Daoy (cell line): Measurements from ENCODE around the gene CYP4Z1. TPM values are rescaled to one million over a fixed set of nuclear protein-coding genes. Genes with fewer than 3 reads are reported as not detected.
"Not testable (repeated sequence)": the region's sequence is repeated elsewhere in the genome, so short reads cannot be mapped to it uniquely, and the experiment has no call there.

Source experiments
- DNase-seq: peaks from one replicate; pipeline ENCODE4 v3.0.0-alpha.2; 2015; ENCODE audit warnings: low read depth
- total RNA-seq: library from RNA; depleted of rRNA; stranded (reverse); fragments of >200 nt; shearing (Covaris generic); gene quantifications from 2 replicates; pipeline ENCODE4 v1.2.3, GENCODE V29; 2014; rRNA removed

Gene CYP4Z1
- total RNA-seq, 1 experiment from 2014 or later: not detected

DNA sequence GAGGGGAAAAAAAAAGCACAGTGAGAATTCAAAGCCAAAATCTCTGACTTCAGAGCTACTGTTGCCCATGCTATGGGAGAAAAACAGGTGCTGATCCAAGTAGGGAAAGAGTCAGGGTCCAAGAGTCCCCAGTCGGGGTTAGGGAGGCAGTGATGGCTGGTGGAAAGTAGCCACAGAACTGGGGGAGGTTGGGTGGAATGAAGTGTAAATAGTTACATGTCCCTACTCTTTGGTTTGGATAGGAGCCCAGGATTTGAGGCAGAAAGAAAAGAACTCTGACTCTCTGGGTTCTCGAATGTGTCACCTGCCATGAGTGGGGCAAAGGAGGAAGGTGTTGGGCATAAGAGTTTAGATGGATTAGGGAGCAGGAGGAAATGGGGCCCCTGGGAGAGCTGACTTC, 61.8 kb downstream of the CYP4Z1 start:
- peak; percentile 45 for DNase-seq

DNA sequence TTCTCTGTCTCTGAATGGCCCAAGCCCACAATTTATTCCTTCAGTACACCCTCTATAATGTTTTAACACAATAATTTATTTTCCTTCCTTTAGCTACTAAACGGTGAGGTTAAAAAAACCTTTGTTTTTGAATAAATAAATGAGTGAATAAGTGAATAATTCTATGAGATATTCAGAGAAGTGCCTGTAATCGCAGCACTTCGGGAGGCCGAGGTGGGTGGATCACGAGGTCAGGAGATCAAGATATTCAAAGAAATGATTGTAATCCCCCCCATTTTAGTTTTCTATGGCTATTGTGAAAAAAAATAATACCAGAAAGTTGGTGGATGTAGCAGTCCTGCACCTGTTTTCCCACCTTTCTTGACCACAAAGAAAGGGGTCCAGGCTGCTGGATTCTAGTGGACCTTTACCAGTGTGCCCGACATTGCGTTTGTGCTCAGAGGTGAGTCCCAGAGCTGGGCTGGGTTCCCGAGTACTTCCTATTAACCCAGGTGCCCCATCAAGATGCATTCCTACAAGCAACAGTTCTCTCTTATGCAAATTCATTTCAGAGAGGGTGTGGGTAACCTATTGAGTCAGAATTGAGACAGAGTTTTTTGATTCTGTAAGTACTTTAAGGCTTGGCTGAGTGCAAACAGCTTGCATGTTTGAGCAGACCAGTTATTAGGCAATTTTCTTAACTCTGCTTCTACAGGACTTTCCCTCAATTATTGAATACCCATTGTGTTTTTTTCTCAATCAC, 62.6 kb downstream of the CYP4Z1 start:
- DNase-seq: not testable (repeated sequence)

DNA sequence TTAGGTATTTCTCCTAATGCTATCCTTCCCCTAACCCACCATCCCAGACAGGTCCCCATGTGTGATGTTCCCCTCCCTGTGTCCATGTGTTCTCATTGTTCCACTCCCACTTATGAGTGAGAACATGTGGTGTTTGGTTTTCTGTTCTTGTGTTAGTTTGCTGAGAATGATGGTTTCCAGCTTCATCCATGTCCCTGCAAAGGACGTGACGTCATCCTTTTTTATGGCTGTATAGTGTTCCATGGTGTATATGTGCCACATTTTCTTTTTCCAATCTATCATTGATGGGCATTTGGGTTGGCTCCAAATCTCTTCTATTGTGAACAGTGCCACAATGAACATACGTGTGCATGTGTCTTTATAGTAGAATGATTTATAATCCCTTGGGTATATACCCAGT, 65.6 kb downstream of the CYP4Z1 start:
- DNase-seq: not testable (repeated sequence)

DNA sequence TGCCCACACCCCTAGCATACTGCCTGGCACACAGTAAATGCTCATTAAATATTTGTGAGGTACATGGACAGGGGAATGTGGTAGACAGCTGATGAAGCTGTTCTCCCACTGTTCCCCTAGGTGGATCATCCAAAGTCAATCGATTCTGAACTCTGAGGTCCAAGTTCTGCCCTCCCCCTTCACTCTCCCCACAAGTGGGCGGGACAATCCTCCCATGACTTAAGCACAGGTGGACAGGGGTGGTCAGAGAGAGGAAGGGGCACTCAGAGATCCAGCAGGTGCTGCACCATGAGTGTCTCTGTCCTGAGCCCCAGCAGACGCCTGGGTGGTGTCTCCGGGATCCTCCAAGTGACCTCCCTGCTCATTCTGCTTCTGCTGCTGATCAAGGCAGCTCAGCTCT, 70.2 kb downstream of the CYP4Z1 start, which contains the start of gene CYP4A22:
Gene CYP4A22 (plus strand): TSS at position 244 of the 400 bp plus-strand sequence. CDS start 45 bp downstream, at position 289.
- no peak for DNase-seq

DNA sequence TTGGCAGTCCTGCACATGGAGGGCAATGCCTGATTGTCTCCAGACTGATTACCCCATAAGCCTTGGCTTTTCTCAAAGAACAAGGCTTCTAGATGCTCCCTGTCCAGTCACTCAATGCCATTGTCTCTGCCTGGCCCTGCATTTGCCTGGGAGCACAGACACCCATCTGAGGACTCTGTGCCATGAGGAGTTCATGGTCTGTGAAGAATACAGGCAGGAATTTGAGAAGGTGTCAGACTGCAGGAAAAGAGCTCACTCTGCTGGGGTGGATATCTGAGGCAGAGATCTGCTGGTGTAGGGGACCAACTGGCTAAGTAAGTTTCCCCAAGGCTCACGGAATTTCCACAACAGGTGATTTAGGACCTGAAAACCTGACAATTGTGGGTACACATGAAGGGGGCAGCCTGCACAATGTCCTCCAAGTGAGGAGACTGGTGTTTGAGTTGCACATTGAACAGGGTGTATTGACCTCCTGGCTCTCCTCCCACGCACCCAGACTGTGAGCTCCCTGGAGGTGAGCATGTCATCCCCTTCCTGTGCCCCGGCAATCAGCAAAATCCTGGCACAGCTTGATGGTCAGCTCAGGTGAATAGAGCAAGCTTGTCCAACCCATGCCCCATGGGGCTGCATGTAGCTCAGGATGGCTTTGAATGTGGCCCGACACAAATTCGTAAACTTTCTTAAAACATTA, 71.0 kb downstream of the CYP4Z1 start:
- no peak for DNase-seq

- DNase-seq: not testable (repeated sequence)
Measured at GRCh38 chr1:47140358-47140757, 73.3 kb downstream of the CYP4Z1 start.

GRCh38 chr1:47143654-47144053, 76.6 kb downstream of the CYP4Z1 start:
- peak; percentile 5 for DNase-seq

DNA sequence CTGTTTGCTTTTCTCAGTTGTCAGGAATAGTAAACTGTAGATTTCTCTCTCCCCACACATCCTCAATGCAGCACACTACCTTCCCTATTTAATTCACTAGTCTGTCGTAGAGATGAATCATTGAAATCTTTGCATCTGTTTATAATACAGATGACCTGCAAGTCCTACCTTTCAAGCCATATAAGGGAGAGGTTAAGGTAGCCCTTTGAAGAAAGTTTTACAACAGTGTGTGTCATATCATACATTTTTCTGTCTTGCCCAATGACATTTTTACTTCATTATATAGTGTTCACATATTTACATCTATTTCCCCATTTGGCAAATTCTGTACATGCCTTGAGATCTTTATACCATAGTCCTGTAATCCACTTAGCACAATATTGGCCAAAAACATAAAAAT, 79.5 kb downstream of the CYP4Z1 start:
- not testable (repeated sequence) for DNase-seq

DNA sequence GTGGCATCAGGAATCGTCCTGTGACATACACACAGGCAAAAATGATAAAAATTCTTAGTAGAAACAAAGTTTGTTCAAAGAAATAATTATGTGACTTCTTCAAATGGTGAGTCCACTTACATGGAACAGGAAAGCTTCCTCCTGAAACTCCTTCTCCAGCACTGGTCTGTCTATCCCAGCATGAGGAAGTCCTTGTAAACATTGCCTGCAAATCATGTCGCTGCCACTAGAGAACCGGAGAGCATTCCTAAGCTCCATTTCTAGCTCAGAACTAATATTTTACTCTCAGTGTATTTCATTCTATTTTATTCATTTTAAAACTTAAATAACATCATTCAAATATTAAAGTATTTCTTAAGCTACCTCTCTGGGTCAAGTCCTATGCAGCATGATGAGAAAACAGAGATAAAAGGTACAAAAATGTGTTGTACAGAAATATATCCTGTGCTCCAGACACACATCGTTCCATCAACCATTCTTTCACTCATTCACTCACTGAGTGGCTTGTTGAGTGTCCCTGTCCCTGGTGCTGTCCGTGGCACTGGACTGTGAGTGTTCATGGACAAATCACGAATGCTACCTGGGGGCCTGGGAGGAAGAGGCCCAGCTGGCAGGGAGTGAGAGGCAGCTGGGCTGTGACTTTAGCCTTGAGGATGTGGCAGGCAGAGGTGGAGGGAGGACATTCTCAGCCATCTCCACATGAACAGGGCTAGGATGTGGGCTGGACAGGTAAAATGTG, 80.2 kb downstream of the CYP4Z1 start:
- no peak for DNase-seq

GRCh38 chr1:47149162-47149561, 82.1 kb downstream of the CYP4Z1 start:
- DNase-seq: not testable (repeated sequence)

DNA sequence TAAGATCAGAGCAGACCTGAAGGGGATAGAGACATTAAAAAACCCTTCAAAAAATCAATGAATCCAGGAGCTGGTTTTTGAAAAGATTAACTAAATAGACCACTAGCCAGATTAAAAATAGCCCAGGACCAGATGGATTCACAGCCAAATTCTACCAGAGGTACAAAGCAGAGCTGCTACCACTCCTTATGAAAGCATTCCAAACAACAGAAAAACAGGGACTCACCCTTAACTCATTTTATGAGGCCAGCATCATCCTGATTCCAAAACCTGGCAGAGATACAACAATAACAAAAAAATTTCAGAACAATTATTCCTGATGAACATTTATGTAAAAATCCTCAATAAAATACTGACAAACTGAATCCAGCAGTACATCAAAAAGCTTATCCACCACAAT, 89.4 kb downstream of the CYP4Z1 start:
- DNase-seq: not testable (repeated sequence)

DNA sequence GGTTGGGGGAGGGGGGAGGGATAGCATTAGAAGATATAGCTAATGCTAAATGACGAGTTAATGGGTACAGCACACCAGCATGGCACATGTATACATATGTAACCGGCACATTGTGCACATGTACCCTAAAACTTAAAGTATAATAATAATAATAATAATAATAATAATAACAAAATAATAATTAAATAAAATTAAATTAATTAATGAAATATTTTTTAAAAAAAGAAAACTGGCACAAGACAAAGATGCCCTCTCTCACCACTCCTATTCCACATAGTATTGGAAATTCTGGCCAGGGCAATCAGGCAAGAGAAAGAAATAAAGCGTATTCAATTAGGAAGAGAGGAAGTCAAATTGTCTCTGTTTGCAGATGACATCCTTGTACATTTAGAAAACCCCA, 90.9 kb downstream of the CYP4Z1 start:
- DNase-seq: not testable (repeated sequence)

DNA sequence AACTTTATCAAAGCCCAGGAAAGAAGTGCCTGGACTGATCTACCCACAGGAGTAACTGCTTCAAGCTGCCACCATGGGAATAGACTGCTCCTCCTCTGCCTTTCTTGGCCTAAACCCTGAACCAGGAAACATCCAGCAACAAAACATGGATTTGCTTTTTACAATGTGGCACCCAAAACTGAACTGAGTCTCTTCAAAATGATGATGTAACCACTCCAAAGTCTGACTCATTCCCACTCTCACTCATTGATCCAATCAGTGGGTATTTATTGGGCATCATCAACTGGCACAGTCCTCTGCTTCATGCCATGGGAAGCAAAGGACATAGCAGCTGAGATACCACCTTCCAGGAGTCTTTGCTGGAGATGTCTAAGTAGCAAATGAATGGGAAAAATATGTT, 93.7 kb downstream of the CYP4Z1 start:
- DNase-seq: no peak

GRCh38 chr1:47161298-47162040, 94.4 kb downstream of the CYP4Z1 start:
- DNase-seq: no peak

DNA sequence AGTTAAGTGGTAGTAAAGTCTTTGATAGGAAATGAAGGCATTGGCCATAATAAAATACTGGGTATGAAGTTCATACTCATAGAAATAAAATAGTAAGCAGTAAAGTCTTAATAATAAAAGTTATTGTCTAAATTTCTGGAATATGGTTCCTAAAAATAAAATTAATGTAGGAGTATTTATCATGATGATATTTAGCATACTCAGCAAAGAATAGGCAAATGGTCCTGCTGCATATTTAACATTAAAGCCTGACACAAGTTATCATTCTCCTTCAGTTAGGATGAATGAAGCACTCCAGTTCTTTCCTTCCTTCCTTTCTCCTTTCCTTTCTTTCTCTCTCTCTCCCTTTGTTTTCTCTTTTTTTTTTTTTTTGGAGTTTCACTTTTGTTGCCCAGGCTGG, 97.5 kb downstream of the CYP4Z1 start:
- no peak for DNase-seq

Other genes with a start within 250 kb of the CYP4Z1 start
- not detected in 2 replicates for gene CYP4A11, start 125.8 kb upstream of the CYP4Z1 start, total RNA-seq
- gene CYP4X1, start 43.6 kb upstream of the CYP4Z1 start, total RNA-seq: 0.77 and 1.0 TPM in 2 replicates
- gene CYP4A22, start 70.2 kb downstream of the CYP4Z1 start, total RNA-seq: not detected in 2 replicates
- gene PDZK1IP1, start 122.8 kb downstream of the CYP4Z1 start, total RNA-seq: not detected in 2 replicates
- 0.23 and 0.60 TPM in 2 replicates for gene TAL1, start 165.0 kb downstream of the CYP4Z1 start, total RNA-seq
- 29.8 and 37.9 TPM in 2 replicates for gene STIL, start 246.9 kb downstream of the CYP4Z1 start, total RNA-seq